ENCODE measurements around the gene CD300E. TPM values are rescaled to one million over a fixed set of nuclear protein-coding genes. Genes with fewer than 3 reads are reported as not detected.

CD300E gene
- total and polyA plus RNA-seq, 5 donors from 2014 or later, result 0.06 to 0.08 TPM; not detected in 3

GRCh38 chr17:74599023-74599399 is 24.5 kb downstream of the CD300E start:
- ATAC-seq (ENCODE audit: low read depth in 2 of 2) (no peak), DNase-seq (no peak)
- peaks cover 0 to 7% (median 6%) of the 10 kb centered on the region in 4 donors for H3K4me1 Mint-ChIP-seq
- no peak overlapping the region for H3K27ac ChIP-seq (ENCODE audit: insufficient read depth, low read length, poor library complexity, severe bottlenecking)
- H3K4me3 Mint-ChIP-seq, result no peak overlapping the region
- peaks cover 9% of the 10 kb centered on the region for H3K27me3 ChIP-seq (ENCODE audit: control insufficient read depth, insufficient read depth, low read length)
- H3K36me3 Mint-ChIP-seq, result no peaks in the 10 kb centered on the region
- no peaks in the 10 kb centered on the region for H3K36me3 ChIP-seq (ENCODE audit: control insufficient read depth, insufficient read depth, low read length)
- H3K4me1 ChIP-seq (ENCODE audit: control insufficient read depth, insufficient read depth, low read length, poor library complexity, severe bottlenecking), result peaks cover 5% of the 10 kb centered on the region
- peaks cover 22% of the 10 kb centered on the region for H3K27me3 Mint-ChIP-seq
- H3K27ac Mint-ChIP-seq, result peak overlapping the region in 1 of 3 donors; percentile 30
- no peaks in the 10 kb centered on the region for H3K9me3 Mint-ChIP-seq
- H3K9me3 ChIP-seq (ENCODE audit: control insufficient read depth in 2 of 2, low read length in 2 of 2), result no peaks in the 10 kb centered on the region
- no peak overlapping the region for H3K4me3 ChIP-seq (ENCODE audit: low read depth, low read length)

GRCh38 chr17:74598346-74599022 is 25.1 kb downstream of the CD300E start:
- Histone ChIP-seq H3K4me3 (ENCODE audit: low read depth, low read length) (no peak overlapping the region), H3K4me1 (ENCODE audit: control insufficient read depth, insufficient read depth, low read length, poor library complexity, severe bottlenecking) (peaks cover 5% of the 10 kb centered on the region), H3K27me3 (ENCODE audit: control insufficient read depth, insufficient read depth, low read length) (peaks cover 7% of the 10 kb centered on the region), H3K36me3 (ENCODE audit: control insufficient read depth, insufficient read depth, low read length) (no peaks in the 10 kb centered on the region), H3K9me3 (ENCODE audit: control insufficient read depth in 2 of 2, low read length in 2 of 2) (no peaks in the 10 kb centered on the region), H3K27ac (ENCODE audit: insufficient read depth, low read length, poor library complexity, severe bottlenecking) (no peak overlapping the region)
- ATAC-seq (ENCODE audit: low read depth in 2 of 2) (peak in 1 of 2 donors; percentile 42), DNase-seq (peak in 1 of 3 donors; percentile 45)
- H3K9me3 Mint-ChIP-seq, result no peaks in the 10 kb centered on the region
- H3K36me3 Mint-ChIP-seq, result no peaks in the 10 kb centered on the region
- peak overlapping the region in 1 of 3 donors; percentile 30 for H3K27ac Mint-ChIP-seq
- no peak overlapping the region for H3K4me3 Mint-ChIP-seq
- H3K27me3 Mint-ChIP-seq, result peaks cover 22% of the 10 kb centered on the region
- H3K4me1 Mint-ChIP-seq, result peaks cover 0 to 7% (median 6%) of the 10 kb centered on the region in 4 donors

GRCh38 chr17:74597069-74597790 is 26.3 kb downstream of the CD300E start:
- Histone ChIP-seq H3K4me3 (ENCODE audit: low read depth, low read length) (no peak overlapping the region), H3K36me3 (ENCODE audit: control insufficient read depth, insufficient read depth, low read length) (no peaks in the 10 kb centered on the region), H3K27ac (ENCODE audit: insufficient read depth, low read length, poor library complexity, severe bottlenecking) (no peak overlapping the region), H3K27me3 (ENCODE audit: control insufficient read depth, insufficient read depth, low read length) (peaks cover 6% of the 10 kb centered on the region), H3K9me3 (ENCODE audit: control insufficient read depth in 2 of 2, low read length in 2 of 2) (no peaks in the 10 kb centered on the region), H3K4me1 (ENCODE audit: control insufficient read depth, insufficient read depth, low read length, poor library complexity, severe bottlenecking) (peaks cover 5% of the 10 kb centered on the region)
- Mint-ChIP-seq H3K9me3 (peaks cover 0 to 4% (median 0%) of the 10 kb centered on the region in 7 donors), H3K27me3 (peaks cover 33% of the 10 kb centered on the region), H3K36me3 (no peaks in the 10 kb centered on the region), H3K4me3 (no peak overlapping the region), H3K27ac (no peak overlapping the region), H3K4me1 (peaks cover 0 to 10% (median 7%) of the 10 kb centered on the region in 4 donors)
- ATAC-seq (ENCODE audit: low read depth in 2 of 2) (no peak), DNase-seq (no peak)

- Histone ChIP-seq H3K9me3 (ENCODE audit: control insufficient read depth in 2 of 2, low read length in 2 of 2) (no peaks in the 10 kb centered on the region), H3K27me3 (ENCODE audit: control insufficient read depth, insufficient read depth, low read length) (peaks cover 8% of the 10 kb centered on the region), H3K36me3 (ENCODE audit: control insufficient read depth, insufficient read depth, low read length) (no peaks in the 10 kb centered on the region), H3K27ac (ENCODE audit: insufficient read depth, low read length, poor library complexity, severe bottlenecking) (no peak overlapping the region), H3K4me1 (ENCODE audit: control insufficient read depth, insufficient read depth, low read length, poor library complexity, severe bottlenecking) (peaks cover 5% of the 10 kb centered on the region), H3K4me3 (ENCODE audit: low read depth, low read length) (no peak overlapping the region)
- Mint-ChIP-seq H3K9me3 (peaks cover 0 to 4% (median 0%) of the 10 kb centered on the region in 7 donors), H3K36me3 (no peaks in the 10 kb centered on the region), H3K27me3 (peaks cover 27% of the 10 kb centered on the region), H3K4me3 (no peak overlapping the region), H3K4me1 (peaks cover 0 to 14% (median 7%) of the 10 kb centered on the region in 4 donors), H3K27ac (peak overlapping the region in 1 of 3 donors; percentile 20)
- ATAC-seq (ENCODE audit: low read depth in 2 of 2), result no peak
- no peak for DNase-seq
These were observed 28.3 kb downstream of the CD300E start for GRCh38 chr17:74595037-74595750.

GRCh38 chr17:74592087-74592990 is 31.2 kb downstream of the CD300E start, which contains the start of gene CD300LD:
TSS of gene CD300LD (minus strand) at chr17:74592283. CDS start at chr17:74592202, 81 bp downstream.
- Mint-ChIP-seq H3K27me3 (peaks cover 20% of the 10 kb centered on the region), H3K27ac (no peak within 1 kb of the TSS)

GRCh38 chr17:74591503-74591902 is 32.0 kb downstream of the CD300E start:
- Histone ChIP-seq H3K27ac (ENCODE audit: insufficient read depth, low read length, poor library complexity, severe bottlenecking) (no peak overlapping the region), H3K4me1 (ENCODE audit: control insufficient read depth, insufficient read depth, low read length, poor library complexity, severe bottlenecking) (no peaks in the 10 kb centered on the region), H3K9me3 (ENCODE audit: control insufficient read depth in 2 of 2, low read length in 2 of 2) (no peaks in the 10 kb centered on the region), H3K36me3 (ENCODE audit: control insufficient read depth, insufficient read depth, low read length) (no peaks in the 10 kb centered on the region), H3K27me3 (ENCODE audit: control insufficient read depth, insufficient read depth, low read length) (peaks cover 6% of the 10 kb centered on the region), H3K4me3 (ENCODE audit: low read depth, low read length) (no peak overlapping the region)
- H3K9me3 Mint-ChIP-seq, result peaks cover 0 to 4% (median 0%) of the 10 kb centered on the region in 7 donors
- ATAC-seq (ENCODE audit: low read depth in 2 of 2) (no peak), DNase-seq (no peak)
- H3K27ac Mint-ChIP-seq, result no peak overlapping the region
- H3K4me1 Mint-ChIP-seq, result peaks cover 0 to 7% (median 1%) of the 10 kb centered on the region in 4 donors
- peaks cover 19% of the 10 kb centered on the region for H3K27me3 Mint-ChIP-seq
- H3K4me3 Mint-ChIP-seq, result no peak overlapping the region
- H3K36me3 Mint-ChIP-seq, result no peaks in the 10 kb centered on the region

More at GRCh38 chr17:74592087-74592990, 31.2 kb downstream of the CD300E start, which contains the start of gene CD300LD:
- H3K36me3 ChIP-seq (ENCODE audit: control insufficient read depth, insufficient read depth, low read length), result no peaks in the 10 kb centered on the region
- Mint-ChIP-seq H3K4me1 (peaks cover 0 to 7% (median 1%) of the 10 kb centered on the region in 4 donors), H3K4me3 (peak within 1 kb of the TSS in 1 of 4 donors; percentile 19), H3K36me3 (no peaks in the 10 kb centered on the region), H3K9me3 (peaks cover 0 to 4% (median 0%) of the 10 kb centered on the region in 7 donors)
- peak in 1 of 3 donors; percentile 74 for DNase-seq
- no peaks in the 10 kb centered on the region for H3K9me3 ChIP-seq (ENCODE audit: control insufficient read depth in 2 of 2, low read length in 2 of 2)
- H3K4me1 ChIP-seq (ENCODE audit: control insufficient read depth, insufficient read depth, low read length, poor library complexity, severe bottlenecking), result no peaks in the 10 kb centered on the region
- no peak within 1 kb of the TSS for H3K27ac ChIP-seq (ENCODE audit: insufficient read depth, low read length, poor library complexity, severe bottlenecking)
- H3K27me3 ChIP-seq (ENCODE audit: control insufficient read depth, insufficient read depth, low read length), result peaks cover 8% of the 10 kb centered on the region
- ATAC-seq (ENCODE audit: low read depth in 2 of 2), result no peak
- no peak within 1 kb of the TSS for H3K4me3 ChIP-seq (ENCODE audit: low read depth, low read length)

GRCh38 chr17:74585711-74586110 is 37.8 kb downstream of the CD300E start:
- H3K4me1 Mint-ChIP-seq, result no peaks in the 10 kb centered on the region
- no peaks in the 10 kb centered on the region for H3K36me3 Mint-ChIP-seq
- H3K27ac Mint-ChIP-seq, result no peak overlapping the region
- H3K9me3 Mint-ChIP-seq, result peaks cover 0 to 5% (median 0%) of the 10 kb centered on the region in 7 donors
- Histone ChIP-seq H3K4me3 (ENCODE audit: low read depth, low read length) (no peak overlapping the region), H3K9me3 (ENCODE audit: control insufficient read depth in 2 of 2, low read length in 2 of 2) (peaks cover 0 to 4% of the 10 kb centered on the region in 2 experiments), H3K27ac (ENCODE audit: insufficient read depth, low read length, poor library complexity, severe bottlenecking) (no peak overlapping the region), H3K27me3 (ENCODE audit: control insufficient read depth, insufficient read depth, low read length) (no peaks in the 10 kb centered on the region), H3K4me1 (ENCODE audit: control insufficient read depth, insufficient read depth, low read length, poor library complexity, severe bottlenecking) (no peaks in the 10 kb centered on the region), H3K36me3 (ENCODE audit: control insufficient read depth, insufficient read depth, low read length) (no peaks in the 10 kb centered on the region)
- DNase-seq (no peak), ATAC-seq (ENCODE audit: low read depth in 2 of 2) (no peak)
- H3K27me3 Mint-ChIP-seq, result peaks cover 7% of the 10 kb centered on the region
- no peak overlapping the region for H3K4me3 Mint-ChIP-seq
